Liver (tissue), 9 donors: ENCODE measurements around the gene TFPI. TPM values are rescaled to one million over a fixed set of nuclear protein-coding genes. Genes with fewer than 3 reads are reported as not detected.
A peak's percentile ranks its signal among the peaks of the same experiment; 100 is the strongest.
"Not testable (repeated sequence)": the region's sequence is repeated elsewhere in the genome, so short reads cannot be mapped to it uniquely, and the experiment has no call there.

Source experiments
- DNase-seq: peaks from one replicate; pipeline ENCODE4 v3.0.0-alpha.2; 2017; ENCODE audit warnings: low spot score
- H3K27ac ChIP-seq, 2 donors: one replicate each; pipeline ENCODE4 v1.7.0; 2013; ENCODE audit warnings: inconsistent platforms in 2 of 2, low read length in 2 of 2, control low read depth in 1 of 2, low read depth in 1 of 2, mild to moderate bottlenecking in 1 of 2
- H3K27me3 ChIP-seq, 4 donors: one replicate each; pipeline versions ENCODE4 v1.6.1 to v1.7.0; 2013; ENCODE audit warnings: low read length in 3 of 4, inconsistent platforms in 1 of 4, mild to moderate bottlenecking in 1 of 4, moderate library complexity in 1 of 4; ENCODE audit not compliant: control insufficient read depth in 4 of 4, insufficient read depth in 4 of 4
- H3K36me3 ChIP-seq, 4 donors: one replicate each; pipeline versions ENCODE4 v1.6.1 to v1.7.0; 2013; ENCODE audit warnings: low read length in 3 of 4, mild to moderate bottlenecking in 3 of 4, low read depth in 1 of 4, moderate library complexity in 1 of 4; ENCODE audit not compliant: control insufficient read depth in 4 of 4, insufficient read depth in 3 of 4
- H3K4me1 ChIP-seq, 4 donors: one replicate each; pipeline versions ENCODE4 v1.6.1 to v1.7.0; 2013; ENCODE audit warnings: low read length in 3 of 4, mild to moderate bottlenecking in 3 of 4, moderate library complexity in 1 of 4; ENCODE audit not compliant: control insufficient read depth in 4 of 4, insufficient read depth in 4 of 4
- H3K4me3 ChIP-seq, 3 donors: one replicate each; pipeline versions ENCODE4 v1.6.1 to v1.7.0; 2013; ENCODE audit warnings: low read length in 3 of 3, control low read depth in 1 of 3, low read depth in 1 of 3, mild to moderate bottlenecking in 1 of 3
- H3K9ac ChIP-seq, 2 donors: one replicate each; pipeline ENCODE4 v1.7.0; 2013; ENCODE audit warnings: low read length in 2 of 2, mild to moderate bottlenecking in 2 of 2, moderate library complexity in 2 of 2, control low read depth in 1 of 2, low read depth in 1 of 2
- H3K9me3 ChIP-seq, 4 donors: one replicate each; pipeline versions ENCODE4 v1.6.1 to v1.7.0; 2013; ENCODE audit warnings: low read length in 3 of 4; ENCODE audit not compliant: control insufficient read depth in 4 of 4
- FOXA2 ChIP-seq: IDR thresholded peaks from 2 replicates; pipeline ENCODE4 v1.6.1; 2016; ENCODE audit warnings: antibody characterized with exemption
- GABPA ChIP-seq, 2 donors: IDR thresholded peaks in 1 of 2; conservative IDR thresholded peaks in 1 of 2; 2 replicates each; pipeline ENCODE4 v1.6.1; 2016; ENCODE audit warnings: antibody characterized with exemption in 2 of 2, mild to moderate bottlenecking in 1 of 2, moderate library complexity in 1 of 2
- HNF4A ChIP-seq, 2 donors: conservative IDR thresholded peaks; 2 replicates each; pipeline ENCODE4 v1.6.1; 2016; ENCODE audit warnings: antibody characterized with exemption in 2 of 2, mild to moderate bottlenecking in 2 of 2
- HNF4G ChIP-seq: IDR thresholded peaks from 2 replicates; pipeline ENCODE4 v1.6.1; 2016; ENCODE audit warnings: antibody characterized with exemption
- JUND ChIP-seq, 2 donors: IDR thresholded peaks; 2 replicates each; pipeline ENCODE4 v1.6.1; 2016; ENCODE audit warnings: antibody characterized with exemption in 2 of 2
- SP1 ChIP-seq: IDR thresholded peaks from 2 replicates; pipeline ENCODE4 v1.6.1; 2018; ENCODE audit warnings: antibody characterized with exemption, mild to moderate bottlenecking
- YY1 ChIP-seq: IDR thresholded peaks from 2 replicates; pipeline ENCODE4 v1.6.1; 2016; ENCODE audit warnings: antibody characterized with exemption, mild to moderate bottlenecking
- WGBS: extraction: QIAGEN DNeasy Blood & Tissue Kit; methylation state at CpG from one replicate; pipeline ENCODE4 v1.1.7; 2013; 5-methylcytosine and 5-hydroxymethylcytosine counted together
- polyA plus RNA-seq, 2 donors: library from polyadenylated mRNA; stranded (reverse) in 1 of 2; unstranded in 1 of 2; fragments of 200-250 nt in 1 of 2; fragments of >200 nt in 1 of 2; fragmentation: Nextera tagmentation in 1 of 2; extraction: Ambion mirVana in 1 of 2; gene quantifications; one replicate each; pipeline versions ENCODE4 v1.2.1 to v1.2.3, GENCODE V29; 2013 to 2015
- total RNA-seq, 2 donors: library from RNA; depleted of rRNA; stranded (reverse); fragments of >200 nt; gene quantifications; one replicate each; pipeline ENCODE4 v1.2.3, GENCODE V29; 2014
- TF ChIP-seq, protein P1 (sequence below): IDR thresholded peaks from 2 replicates; pipeline ENCODE4 v1.6.1; 2016; ENCODE audit warnings: antibody characterized with exemption, mild to moderate bottlenecking
- TF ChIP-seq, protein P2 (sequence below): IDR thresholded peaks from 2 replicates; pipeline ENCODE4 v1.6.1; 2016; ENCODE audit warnings: antibody characterized with exemption
- TF ChIP-seq, protein P3 (sequence below): IDR thresholded peaks from 2 replicates; pipeline ENCODE4 v1.6.1; 2016; ENCODE audit warnings: antibody characterized with exemption
- TF ChIP-seq, protein P4 (sequence below): fragments of 150-350 bp; IDR thresholded peaks from 2 replicates; pipeline ENCODE4 v1.5.1; 2017; ENCODE audit warnings: improper control_type of control experiment, low read depth, low read length; ENCODE audit not compliant: missing input control
- donor health status: healthy.
- donor health status: healthy.
- donor health status: healthy.
- donor health status: healthy.
- donor health status: healthy.

Gene TFPI
- total and polyA plus RNA-seq, 4 donors: 55.8 to 211 (median 130) TPM

DNA sequence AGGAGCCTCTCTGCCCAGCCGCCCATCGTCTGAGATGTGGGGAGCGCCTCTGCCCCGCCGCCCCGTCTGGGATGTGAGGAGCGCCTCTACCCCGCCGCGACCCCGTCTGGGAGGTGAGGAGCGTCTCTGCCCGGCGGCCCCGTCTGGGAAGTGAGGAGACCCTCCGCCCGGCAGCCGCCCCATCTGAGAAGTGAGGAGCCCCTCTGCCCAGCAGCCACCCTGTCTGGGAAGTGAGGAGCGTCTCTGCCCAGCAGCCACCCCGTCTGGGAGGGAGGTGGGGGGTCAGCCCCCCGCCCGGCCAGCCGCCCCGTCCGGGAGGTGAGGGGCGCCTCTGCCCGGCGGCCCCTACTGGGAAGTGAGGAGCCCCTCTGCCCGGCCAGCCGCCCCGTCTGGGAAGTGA lies 2.3 kb upstream of the TFPI start:
- not testable (repeated sequence) for H3K27ac ChIP-seq, H3K9me3 ChIP-seq, H3K4me1 ChIP-seq, H3K27me3 ChIP-seq, DNase-seq, H3K9ac ChIP-seq, H3K4me3 ChIP-seq, H3K36me3 ChIP-seq
- WGBS: 97% methylated on average over 31 of the region's 31 CpGs

DNA sequence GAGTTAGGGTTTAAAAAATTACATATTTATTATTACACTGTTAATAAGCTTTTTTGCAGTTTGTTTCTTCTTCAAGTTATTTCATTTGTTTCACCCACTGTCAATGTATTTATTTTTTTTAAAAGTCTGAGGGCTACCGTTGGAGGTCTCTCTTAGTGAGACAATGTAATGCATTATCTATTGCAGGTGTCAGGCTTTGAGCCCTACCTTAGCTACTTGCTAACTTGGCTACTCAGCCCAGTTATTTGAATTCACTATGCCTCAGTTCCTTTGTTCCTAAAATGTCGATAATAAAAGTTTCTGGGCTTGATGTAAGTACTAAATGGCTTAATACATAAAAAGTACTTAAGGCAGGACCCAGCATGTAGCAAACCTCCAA lies 458 bp upstream of the TFPI start:
- Histone ChIP-seq H3K36me3 (no peaks in the 10 kb centered on the region), H3K9me3 (no peaks in the 10 kb centered on the region), H3K27me3 (no peaks in the 10 kb centered on the region), H3K27ac (peak overlapping the region; percentile 90 to 94), H3K4me3 (peak overlapping the region; percentile 76 to 95 (median 91)), H3K9ac (peak overlapping the region; percentile 96 to 100), H3K4me1 (peaks cover 0 to 12% (median 5%) of the 10 kb centered on the region in 4 donors)
- TF ChIP-seq GABPA (IDR thresholded peaks at IDR 0.05 in 1 of 2, conservative IDR thresholded peaks at IDR 0.05 in 1 of 2) (no peak), YY1 (no peak), SP1 (no peak), HNF4A (conservative IDR thresholded peaks at IDR 0.05) (no peak), FOXA2 (no peak), HNF4G (no peak), JUND (IDR thresholded peaks at IDR 0.05) (no peak)
- TF ChIP-seq, protein P1, sequence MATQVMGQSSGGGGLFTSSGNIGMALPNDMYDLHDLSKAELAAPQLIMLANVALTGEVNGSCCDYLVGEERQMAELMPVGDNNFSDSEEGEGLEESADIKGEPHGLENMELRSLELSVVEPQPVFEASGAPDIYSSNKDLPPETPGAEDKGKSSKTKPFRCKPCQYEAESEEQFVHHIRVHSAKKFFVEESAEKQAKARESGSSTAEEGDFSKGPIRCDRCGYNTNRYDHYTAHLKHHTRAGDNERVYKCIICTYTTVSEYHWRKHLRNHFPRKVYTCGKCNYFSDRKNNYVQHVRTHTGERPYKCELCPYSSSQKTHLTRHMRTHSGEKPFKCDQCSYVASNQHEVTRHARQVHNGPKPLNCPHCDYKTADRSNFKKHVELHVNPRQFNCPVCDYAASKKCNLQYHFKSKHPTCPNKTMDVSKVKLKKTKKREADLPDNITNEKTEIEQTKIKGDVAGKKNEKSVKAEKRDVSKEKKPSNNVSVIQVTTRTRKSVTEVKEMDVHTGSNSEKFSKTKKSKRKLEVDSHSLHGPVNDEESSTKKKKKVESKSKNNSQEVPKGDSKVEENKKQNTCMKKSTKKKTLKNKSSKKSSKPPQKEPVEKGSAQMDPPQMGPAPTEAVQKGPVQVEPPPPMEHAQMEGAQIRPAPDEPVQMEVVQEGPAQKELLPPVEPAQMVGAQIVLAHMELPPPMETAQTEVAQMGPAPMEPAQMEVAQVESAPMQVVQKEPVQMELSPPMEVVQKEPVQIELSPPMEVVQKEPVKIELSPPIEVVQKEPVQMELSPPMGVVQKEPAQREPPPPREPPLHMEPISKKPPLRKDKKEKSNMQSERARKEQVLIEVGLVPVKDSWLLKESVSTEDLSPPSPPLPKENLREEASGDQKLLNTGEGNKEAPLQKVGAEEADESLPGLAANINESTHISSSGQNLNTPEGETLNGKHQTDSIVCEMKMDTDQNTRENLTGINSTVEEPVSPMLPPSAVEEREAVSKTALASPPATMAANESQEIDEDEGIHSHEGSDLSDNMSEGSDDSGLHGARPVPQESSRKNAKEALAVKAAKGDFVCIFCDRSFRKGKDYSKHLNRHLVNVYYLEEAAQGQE: no peak
- TF ChIP-seq, protein P2, sequence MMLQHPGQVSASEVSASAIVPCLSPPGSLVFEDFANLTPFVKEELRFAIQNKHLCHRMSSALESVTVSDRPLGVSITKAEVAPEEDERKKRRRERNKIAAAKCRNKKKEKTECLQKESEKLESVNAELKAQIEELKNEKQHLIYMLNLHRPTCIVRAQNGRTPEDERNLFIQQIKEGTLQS: no peak
- 11% methylated on average over 2 of the region's 2 CpGs for WGBS
- DNase-seq: no peak

DNA sequence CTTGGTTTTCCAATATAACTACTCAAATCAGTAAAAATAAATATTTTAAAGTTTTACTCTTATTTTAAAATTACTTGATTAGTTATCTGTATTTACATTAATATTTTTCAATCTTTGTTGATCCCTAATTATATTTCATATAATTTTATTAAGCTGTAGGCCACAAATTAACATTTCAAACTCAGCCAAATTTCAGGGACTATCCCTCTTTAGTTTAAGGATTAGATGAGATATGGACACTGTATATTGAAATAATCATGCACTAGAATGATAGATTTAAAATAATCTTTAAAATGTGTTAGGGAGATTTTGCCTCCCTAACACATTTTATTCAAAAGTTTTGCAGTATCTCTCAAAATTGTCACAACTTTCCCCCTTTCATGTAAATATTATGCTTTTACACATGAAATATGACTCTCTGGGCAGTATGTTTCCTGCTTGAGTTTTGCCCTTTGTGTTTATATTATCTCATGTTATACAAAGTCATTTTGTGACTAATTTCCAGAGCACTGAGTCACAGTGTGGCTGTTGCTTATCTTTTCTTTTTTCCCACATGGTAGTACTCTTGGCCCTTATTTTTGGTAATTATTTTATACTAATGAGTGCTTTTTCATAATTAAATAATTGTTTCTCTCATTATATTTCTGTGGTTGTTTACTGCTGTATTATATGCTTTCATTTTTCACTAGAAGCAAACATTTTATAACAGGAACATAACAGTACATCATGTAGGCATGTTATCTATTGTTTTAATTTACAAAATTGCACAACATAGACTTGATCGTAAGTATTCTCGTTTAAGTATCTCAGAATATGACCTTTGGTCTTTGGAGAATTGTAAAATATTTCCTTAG lies 1.2 kb downstream of the TFPI start:
- DNase-seq: no peak
- TF ChIP-seq YY1: no peak
- TF ChIP-seq, protein P3, sequence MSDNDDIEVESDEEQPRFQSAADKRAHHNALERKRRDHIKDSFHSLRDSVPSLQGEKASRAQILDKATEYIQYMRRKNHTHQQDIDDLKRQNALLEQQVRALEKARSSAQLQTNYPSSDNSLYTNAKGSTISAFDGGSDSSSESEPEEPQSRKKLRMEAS: peak; percentile 12
- TF ChIP-seq, protein P4, sequence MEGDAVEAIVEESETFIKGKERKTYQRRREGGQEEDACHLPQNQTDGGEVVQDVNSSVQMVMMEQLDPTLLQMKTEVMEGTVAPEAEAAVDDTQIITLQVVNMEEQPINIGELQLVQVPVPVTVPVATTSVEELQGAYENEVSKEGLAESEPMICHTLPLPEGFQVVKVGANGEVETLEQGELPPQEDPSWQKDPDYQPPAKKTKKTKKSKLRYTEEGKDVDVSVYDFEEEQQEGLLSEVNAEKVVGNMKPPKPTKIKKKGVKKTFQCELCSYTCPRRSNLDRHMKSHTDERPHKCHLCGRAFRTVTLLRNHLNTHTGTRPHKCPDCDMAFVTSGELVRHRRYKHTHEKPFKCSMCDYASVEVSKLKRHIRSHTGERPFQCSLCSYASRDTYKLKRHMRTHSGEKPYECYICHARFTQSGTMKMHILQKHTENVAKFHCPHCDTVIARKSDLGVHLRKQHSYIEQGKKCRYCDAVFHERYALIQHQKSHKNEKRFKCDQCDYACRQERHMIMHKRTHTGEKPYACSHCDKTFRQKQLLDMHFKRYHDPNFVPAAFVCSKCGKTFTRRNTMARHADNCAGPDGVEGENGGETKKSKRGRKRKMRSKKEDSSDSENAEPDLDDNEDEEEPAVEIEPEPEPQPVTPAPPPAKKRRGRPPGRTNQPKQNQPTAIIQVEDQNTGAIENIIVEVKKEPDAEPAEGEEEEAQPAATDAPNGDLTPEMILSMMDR: no peak
- Histone ChIP-seq H3K4me3 (peak overlapping the region; percentile 67 to 95 (median 91)), H3K36me3 (peaks cover 0 to 3% (median 0%) of the 10 kb centered on the region in 4 donors), H3K27me3 (no peaks in the 10 kb centered on the region), H3K9ac (peak overlapping the region; percentile 96 to 100), H3K9me3 (no peaks in the 10 kb centered on the region), H3K4me1 (peaks cover 2 to 24% (median 7%) of the 10 kb centered on the region in 4 donors), H3K27ac (peak overlapping the region; percentile 90 to 94)
- 2% methylated on average over 2 of the region's 2 CpGs for WGBS
